Tibial artery (tissue), 4 donors: Measurements from ENCODE around the gene ITPKA.

Experiments used
- DNase-seq, 2 donors: peaks; one replicate each; pipeline ENCODE4 v3.0.0-alpha.2; 2019
- H3K27ac ChIP-seq, 2 donors: fragments of 200-600 bp; sonication (generic) in 1 of 2; 1 replicate in 1 of 2; 2 replicates in 1 of 2; pipeline ENCODE4 v1.5.1; 2018 to 2019; ENCODE audit warnings: mild to moderate bottlenecking in 1 of 2
- H3K27me3 ChIP-seq, 2 donors: fragments of 200-600 bp; sonication (generic) in 1 of 2; one replicate each; pipeline versions ENCODE4 v1.5.1 to v1.6.0; 2016 to 2019
- H3K36me3 ChIP-seq, 3 donors: fragments of 200-600 bp; sonication (generic) in 2 of 3; one replicate each; pipeline ENCODE4 v1.5.1; 2016 to 2019; ENCODE audit warnings: mild to moderate bottlenecking in 2 of 3
- H3K4me1 ChIP-seq, 4 donors: fragments of 200-600 bp; sonication (generic) in 2 of 4; 1 replicate in 3 of 4; 2 replicates in 1 of 4; pipeline ENCODE4 v1.5.1; 2016 to 2019
- H3K4me3 ChIP-seq, 2 donors: fragments of 200-600 bp; sonication (generic) in 1 of 2; 1 replicate in 1 of 2; 2 replicates in 1 of 2; pipeline ENCODE4 v1.5.1; 2018 to 2019; ENCODE audit warnings: mild to moderate bottlenecking in 2 of 2
- H3K9me3 ChIP-seq, 3 donors: fragments of 200-600 bp; sonication (generic) in 1 of 3; one replicate each; pipeline ENCODE4 v1.5.1; 2016 to 2019
- CTCF ChIP-seq, 2 experiments: fragments of 200-600 bp in 1 of 2; fragments of 450-650 bp in 1 of 2; IDR thresholded peaks; one replicate each; pipeline ENCODE4 v1.5.1; 2017 to 2019; ENCODE audit warnings: antibody characterized with exemption in 2 of 2, mild to moderate bottlenecking in 1 of 2, moderate library complexity in 1 of 2
- intact Hi-C: fragments of 100-400 bp; cut with DNase I; formaldehyde crosslinking; loops from one replicate; pipeline ENCODE4 v1.15.0; 2023; ENCODE audit warnings: low total_unique reads

The ITPKA gene

GRCh38 chr15:41502795-41503668, 9.4 kb downstream of the ITPKA start:
- Histone ChIP-seq H3K27me3 (peaks cover 0 to 58% of the 10 kb centered on the region in 2 donors), H3K27ac (no peak overlapping the region), H3K36me3 (no peaks in the 10 kb centered on the region), H3K9me3 (no peaks in the 10 kb centered on the region), H3K4me1 (peaks cover 3 to 21% (median 17%) of the 10 kb centered on the region in 4 donors), H3K4me3 (peak overlapping the region in 1 of 2 donors; percentile 22)
- DNase-seq: no peak
- intact Hi-C loops: no loop called here
- TF ChIP-seq CTCF (IDR thresholded peaks at IDR 0.05): no peak

- intact Hi-C loops: no loop called here
- H3K36me3 ChIP-seq: no peaks in the 10 kb centered on the region
- no peak for TF ChIP-seq CTCF (IDR thresholded peaks at IDR 0.05)
Observed at GRCh38 chr15:41503669-41504010, 10.0 kb downstream of the ITPKA start.

GRCh38 chr15:41504751-41505492, 11.2 kb downstream of the ITPKA start:
- no peak for DNase-seq
- Histone ChIP-seq H3K9me3 (no peaks in the 10 kb centered on the region), H3K4me1 (peaks cover 3 to 21% (median 17%) of the 10 kb centered on the region in 4 donors), H3K36me3 (no peaks in the 10 kb centered on the region), H3K27ac (no peak overlapping the region), H3K27me3 (peaks cover 0 to 59% of the 10 kb centered on the region in 2 donors), H3K4me3 (no peak overlapping the region)
- intact Hi-C loops: no loop called here
- no peak for TF ChIP-seq CTCF (IDR thresholded peaks at IDR 0.05)

More at GRCh38 chr15:41503669-41504010, 10.0 kb downstream of the ITPKA start:
- H3K9me3 ChIP-seq: no peaks in the 10 kb centered on the region
- peaks cover 3 to 21% (median 17%) of the 10 kb centered on the region in 4 donors for H3K4me1 ChIP-seq
- peaks cover 0 to 59% of the 10 kb centered on the region in 2 donors for H3K27me3 ChIP-seq
- no peak overlapping the region for H3K4me3 ChIP-seq
- DNase-seq: no peak
- no peak overlapping the region for H3K27ac ChIP-seq

GRCh38 chr15:41505776-41506175, 12.1 kb downstream of the ITPKA start:
- no peak for DNase-seq
- intact Hi-C loops: no loop called here
- peaks cover 0 to 58% of the 10 kb centered on the region in 2 donors for H3K27me3 ChIP-seq

More at GRCh38 chr15:41505776-41506175, 12.1 kb downstream of the ITPKA start:
- H3K4me1 ChIP-seq: peaks cover 3 to 21% (median 17%) of the 10 kb centered on the region in 4 donors
- no peaks in the 10 kb centered on the region for H3K9me3 ChIP-seq
- no peaks in the 10 kb centered on the region for H3K36me3 ChIP-seq
- no peak overlapping the region for H3K4me3 ChIP-seq
- H3K27ac ChIP-seq: no peak overlapping the region
- no peak for TF ChIP-seq CTCF (IDR thresholded peaks at IDR 0.05)
